Smooth muscle cell (in vitro differentiated cells): Measurements from ENCODE around the gene AQP9. TPM values are rescaled to one million over a fixed set of nuclear protein-coding genes. Genes with fewer than 3 reads are reported as not detected.

ENCODE experiments used
- DNase-seq: peaks from one replicate; lab custom pipeline; 2025; ENCODE audit not compliant: unreplicated experiment; lab: John Stamatoyannopoulos, UW
- H2AFZ ChIP-seq: fragments of 200-600 bp; sonication (generic); 2 replicates; pipeline ENCODE4 v1.6.0; 2016; ENCODE audit warnings: antibody characterized with exemption, low read depth, mild to moderate bottlenecking
- H3F3A ChIP-seq: fragments of 200-600 bp; sonication (generic); 2 replicates; pipeline ENCODE4 v1.6.0; 2017; ENCODE audit warnings: antibody characterized with exemption, low read depth
- H3K27ac ChIP-seq: fragments of 200-600 bp; sonication (generic); 2 replicates; pipeline ENCODE4 v1.5.1; 2016; ENCODE audit warnings: low read depth, mild to moderate bottlenecking
- H3K27me3 ChIP-seq: fragments of 200-600 bp; sonication (generic); 2 replicates; pipeline ENCODE4 v1.6.1; 2016; ENCODE audit warnings: low read depth, mild to moderate bottlenecking
- H3K36me3 ChIP-seq: fragments of 200-600 bp; sonication (generic); 2 replicates; pipeline ENCODE4 v1.5.1; 2016; ENCODE audit warnings: low read depth
- H3K4me1 ChIP-seq: fragments of 200-600 bp; sonication (generic); 2 replicates; pipeline ENCODE4 v1.5.1; 2016; ENCODE audit warnings: low read depth
- H3K4me2 ChIP-seq: fragments of 200-600 bp; sonication (generic); 2 replicates; pipeline ENCODE4 v1.6.0; 2016; ENCODE audit warnings: mild to moderate bottlenecking
- H3K4me3 ChIP-seq: fragments of 200-600 bp; sonication (generic); 2 replicates; pipeline ENCODE4 v1.5.1; 2016; ENCODE audit warnings: mild to moderate bottlenecking
- H3K79me2 ChIP-seq: fragments of 200-600 bp; sonication (generic); 2 replicates; pipeline ENCODE4 v1.6.0; 2016; ENCODE audit warnings: low read depth, mild to moderate bottlenecking
- H3K9ac ChIP-seq: fragments of 200-600 bp; sonication (generic); 2 replicates; pipeline ENCODE4 v1.6.0; 2016; ENCODE audit warnings: low read depth
- H3K9me3 ChIP-seq: fragments of 200-600 bp; sonication (generic); replicated peaks from 2 replicates; pipeline ENCODE4 v1.5.1; 2016; ENCODE audit warnings: low read depth
- H4K20me1 ChIP-seq: fragments of 200-600 bp; sonication (generic); 2 replicates; pipeline ENCODE4 v1.6.0; 2016; ENCODE audit warnings: low read depth
- WGBS: methylation state at CpG from one replicate; pipeline ENCODE4 v1.1.7; 2016; ENCODE audit warnings: low lambda C conversion rate; 5-methylcytosine and 5-hydroxymethylcytosine counted together
- polyA plus RNA-seq: library from polyadenylated mRNA; unstranded; fragments of >200 nt; fragmentation: Nextera tagmentation; extraction: Ambion mirVana; gene quantifications from 2 replicates; pipeline ENCODE4 v1.2.1, GENCODE V29; 2016
- total RNA-seq: library from RNA; depleted of rRNA; stranded (reverse); fragments of >200 nt; gene quantifications from 2 replicates; pipeline ENCODE4 v1.2.3, GENCODE V29; 2014
- TF ChIP-seq, protein P1 (sequence below): fragments of 200-600 bp; sonication (generic); IDR thresholded peaks from 2 replicates; pipeline ENCODE4 v1.5.1; 2017; ENCODE audit warnings: borderline replicate concordance, mild to moderate bottlenecking, antibody characterized with exemption; ENCODE audit not compliant: insufficient read depth, poor library complexity, severe bottlenecking

AQP9 gene
- total and polyA plus RNA-seq, 2 experiments from 2014 or later = 1.5 TPM; not detected in 1

DNA sequence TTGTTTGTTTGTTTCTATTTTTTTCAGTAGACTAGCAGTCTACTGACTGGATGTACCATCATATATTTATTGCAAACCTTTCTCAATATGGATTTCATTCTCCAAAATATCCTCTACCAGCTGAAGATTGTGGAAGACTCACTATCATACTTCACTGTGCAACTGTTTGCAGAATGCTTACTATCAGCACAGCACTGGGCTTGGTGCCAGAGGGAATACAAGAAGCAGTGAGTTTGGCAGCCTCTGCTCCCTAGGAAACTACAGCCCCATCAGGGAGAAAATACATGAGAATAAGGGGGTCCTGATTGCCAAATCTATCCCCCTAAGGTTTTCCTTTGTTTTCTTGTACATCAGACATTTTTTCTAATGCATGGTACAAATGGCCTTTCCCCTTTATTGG lies 27.5 kb downstream of the AQP9 start:
- peaks cover 4% of the 10 kb centered on the region for H3K4me1 ChIP-seq
- H2AFZ ChIP-seq = no peak overlapping the region
- no peak for DNase-seq

DNA sequence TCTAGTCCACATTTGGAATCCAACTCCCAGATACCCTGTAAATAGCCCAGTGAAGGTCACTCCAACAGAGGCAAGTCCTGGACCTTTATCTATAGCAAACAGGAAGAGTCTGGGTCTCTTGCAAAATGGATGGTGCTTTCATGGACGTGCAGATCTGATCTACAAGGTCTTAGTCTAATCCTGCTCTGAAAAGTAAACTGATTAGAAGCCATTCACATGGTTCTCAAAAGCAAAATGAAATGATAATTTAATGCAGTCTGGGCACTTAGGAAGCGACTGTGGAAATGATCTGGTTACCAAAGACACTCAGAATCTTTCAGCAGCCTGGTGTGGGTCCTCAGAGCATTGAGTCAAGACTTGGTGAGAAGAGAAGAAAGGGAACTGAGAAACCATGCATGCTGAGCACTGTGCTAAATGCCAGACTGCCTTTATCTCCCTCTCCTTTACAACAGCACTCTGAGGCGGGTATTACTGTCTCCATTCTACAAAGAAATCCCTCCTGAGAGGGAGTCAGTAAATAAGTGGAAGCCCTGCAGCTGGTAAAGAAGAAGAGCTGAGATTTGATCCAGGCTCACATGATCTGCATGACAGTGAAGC lies 29.0 kb downstream of the AQP9 start:
- H3K9me3 ChIP-seq = no peaks in the 10 kb centered on the region
- H3K4me1 ChIP-seq = peaks cover 4% of the 10 kb centered on the region
- H3K79me2 ChIP-seq = no peaks in the 10 kb centered on the region
- TF ChIP-seq, protein P1, sequence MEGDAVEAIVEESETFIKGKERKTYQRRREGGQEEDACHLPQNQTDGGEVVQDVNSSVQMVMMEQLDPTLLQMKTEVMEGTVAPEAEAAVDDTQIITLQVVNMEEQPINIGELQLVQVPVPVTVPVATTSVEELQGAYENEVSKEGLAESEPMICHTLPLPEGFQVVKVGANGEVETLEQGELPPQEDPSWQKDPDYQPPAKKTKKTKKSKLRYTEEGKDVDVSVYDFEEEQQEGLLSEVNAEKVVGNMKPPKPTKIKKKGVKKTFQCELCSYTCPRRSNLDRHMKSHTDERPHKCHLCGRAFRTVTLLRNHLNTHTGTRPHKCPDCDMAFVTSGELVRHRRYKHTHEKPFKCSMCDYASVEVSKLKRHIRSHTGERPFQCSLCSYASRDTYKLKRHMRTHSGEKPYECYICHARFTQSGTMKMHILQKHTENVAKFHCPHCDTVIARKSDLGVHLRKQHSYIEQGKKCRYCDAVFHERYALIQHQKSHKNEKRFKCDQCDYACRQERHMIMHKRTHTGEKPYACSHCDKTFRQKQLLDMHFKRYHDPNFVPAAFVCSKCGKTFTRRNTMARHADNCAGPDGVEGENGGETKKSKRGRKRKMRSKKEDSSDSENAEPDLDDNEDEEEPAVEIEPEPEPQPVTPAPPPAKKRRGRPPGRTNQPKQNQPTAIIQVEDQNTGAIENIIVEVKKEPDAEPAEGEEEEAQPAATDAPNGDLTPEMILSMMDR = no peak
- H4K20me1 ChIP-seq = no peaks in the 10 kb centered on the region
- no peaks in the 10 kb centered on the region for H3F3A ChIP-seq
- DNase-seq = no peak
- no peak overlapping the region for H3K4me2 ChIP-seq
- H3K36me3 ChIP-seq = no peaks in the 10 kb centered on the region
- no peak overlapping the region for H3K9ac ChIP-seq
- H3K27ac ChIP-seq = no peak overlapping the region
- no peaks in the 10 kb centered on the region for H3K27me3 ChIP-seq
- H3K4me3 ChIP-seq = no peak overlapping the region
- 13% methylated on average over 3 of the region's 3 CpGs for WGBS
- no peak overlapping the region for H2AFZ ChIP-seq

More for the DNA sequence above, 27.5 kb downstream of the AQP9 start:
- H3K27me3 ChIP-seq = no peaks in the 10 kb centered on the region
- H3K4me3 ChIP-seq = no peak overlapping the region
- H3F3A ChIP-seq = no peaks in the 10 kb centered on the region
- no peak overlapping the region for H3K27ac ChIP-seq
- no peak overlapping the region for H3K4me2 ChIP-seq
- no peaks in the 10 kb centered on the region for H3K79me2 ChIP-seq
- no peak overlapping the region for H3K9ac ChIP-seq
- TF ChIP-seq, protein P1 = no peak
- no peaks in the 10 kb centered on the region for H3K9me3 ChIP-seq
- H3K36me3 ChIP-seq = no peaks in the 10 kb centered on the region
- no peaks in the 10 kb centered on the region for H4K20me1 ChIP-seq

DNA sequence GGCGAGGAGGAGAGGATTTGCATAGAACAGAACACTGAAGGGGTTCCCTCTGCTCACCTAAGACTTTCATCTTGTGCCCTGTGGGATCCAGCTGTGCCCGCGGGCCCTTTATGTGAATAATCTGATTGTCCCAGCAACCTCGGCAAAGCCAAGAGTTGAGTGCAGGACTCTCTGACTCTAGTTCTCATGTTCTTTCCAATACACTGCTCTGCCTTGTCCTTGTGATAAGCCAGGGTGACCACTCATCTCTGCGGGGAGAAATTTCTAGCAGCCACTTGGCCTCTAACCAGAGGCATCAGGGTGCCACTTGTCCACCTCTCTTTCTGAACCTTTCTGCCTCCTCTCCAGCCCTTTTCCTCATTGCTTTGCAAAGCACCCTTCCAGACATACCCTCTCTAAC lies 31.8 kb downstream of the AQP9 start:
- no peaks in the 10 kb centered on the region for H3K36me3 ChIP-seq
- no peak overlapping the region for H3K4me2 ChIP-seq
- WGBS = 91% methylated on average over 5 of the region's 5 CpGs

More for the DNA sequence above, 31.8 kb downstream of the AQP9 start:
- Histone ChIP-seq H2AFZ (no peak overlapping the region), H3F3A (no peaks in the 10 kb centered on the region), H3K79me2 (no peaks in the 10 kb centered on the region), H3K9ac (no peak overlapping the region), H3K27me3 (no peaks in the 10 kb centered on the region), H3K4me3 (no peak overlapping the region), H3K27ac (no peak overlapping the region), H3K9me3 (no peaks in the 10 kb centered on the region), H4K20me1 (no peaks in the 10 kb centered on the region), H3K4me1 (peaks cover 4% of the 10 kb centered on the region)
- DNase-seq = no peak
- TF ChIP-seq, protein P1 = no peak
